ENCODE measurements around the gene TSPEAR.
"Not testable (repeated sequence)": the region's sequence is repeated elsewhere in the genome, so short reads cannot be mapped to it uniquely, and the experiment has no call there.

Gene TSPEAR

GRCh38 chr21:44649521-44650100 lies 61.8 kb downstream of the TSPEAR start:
- no peak for DNase-seq

- DNase-seq = no peak
Measured at GRCh38 chr21:44648557-44649311, 62.6 kb downstream of the TSPEAR start.

DNA sequence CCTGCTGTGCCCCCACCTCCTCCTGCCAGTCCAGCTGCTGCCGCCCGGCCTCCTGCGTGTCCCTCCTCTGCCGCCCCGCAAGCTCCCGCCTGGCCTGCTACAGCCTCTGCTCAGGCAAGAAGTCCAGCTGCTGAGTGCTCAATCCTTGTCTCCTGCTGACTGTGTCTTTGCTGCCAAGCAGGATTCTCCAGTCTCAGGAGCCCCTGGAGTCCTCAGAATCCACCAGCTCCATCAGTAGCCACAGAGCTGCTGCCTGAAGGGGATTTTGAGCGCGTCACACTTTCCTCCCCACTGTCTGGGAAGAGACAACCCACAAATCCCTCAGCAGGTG lies 64.2 kb downstream of the TSPEAR start:
- no peak for DNase-seq

DNA sequence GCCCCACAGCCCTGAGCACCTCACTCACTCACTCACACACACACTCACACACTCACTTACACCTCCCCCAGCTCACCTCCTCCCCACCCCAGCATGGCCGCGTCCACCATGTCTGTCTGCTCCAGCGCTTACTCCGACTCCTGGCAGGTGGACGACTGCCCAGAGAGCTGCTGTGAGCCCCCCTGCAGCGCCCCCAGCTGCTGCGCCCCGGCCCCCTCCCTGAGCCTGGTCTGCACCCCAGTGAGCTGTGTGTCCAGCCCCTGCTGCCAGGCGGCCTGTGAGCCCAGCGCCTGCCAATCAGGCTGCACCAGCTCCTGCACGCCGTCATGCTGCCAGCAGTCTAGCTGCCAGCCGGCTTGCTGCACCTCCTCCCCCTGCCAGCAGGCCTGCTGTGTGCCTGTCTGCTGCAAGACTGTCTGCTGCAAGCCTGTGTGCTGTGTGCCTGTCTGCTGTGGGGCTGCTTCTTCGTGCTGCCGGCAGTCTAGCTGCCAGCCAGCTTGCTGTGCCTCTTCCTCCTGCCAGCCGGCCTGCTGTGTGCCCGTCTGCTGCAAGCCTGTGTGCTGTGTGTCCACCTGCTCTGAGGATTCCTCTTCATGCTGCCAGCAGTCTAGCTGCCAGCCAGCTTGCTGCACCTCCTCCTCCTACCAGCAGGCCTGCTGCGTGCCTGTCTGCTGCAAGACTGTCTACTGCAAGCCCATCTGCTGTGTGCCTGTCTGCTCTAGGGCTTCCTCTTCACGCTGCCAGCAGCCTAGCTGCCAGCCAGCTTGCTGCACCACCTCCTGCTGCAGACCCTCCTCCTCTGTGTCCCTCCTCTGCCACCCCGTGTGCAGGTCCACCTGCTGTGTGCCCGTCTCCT lies 64.8 kb downstream of the TSPEAR start, which contains the start of gene KRTAP10-11:
Gene KRTAP10-11 (plus strand): TSS at position 49 of the 856 bp plus-strand sequence. CDS start 45 bp downstream, at position 94.
- not testable (repeated sequence) for DNase-seq

- no peak for DNase-seq
Measured at GRCh38 chr21:44644878-44645277, 66.5 kb downstream of the TSPEAR start.

- DNase-seq = no peak
Measured at GRCh38 chr21:44643741-44644310, 67.5 kb downstream of the TSPEAR start.

GRCh38 chr21:44640761-44641160 lies 70.6 kb downstream of the TSPEAR start:
- no peak for DNase-seq

DNA sequence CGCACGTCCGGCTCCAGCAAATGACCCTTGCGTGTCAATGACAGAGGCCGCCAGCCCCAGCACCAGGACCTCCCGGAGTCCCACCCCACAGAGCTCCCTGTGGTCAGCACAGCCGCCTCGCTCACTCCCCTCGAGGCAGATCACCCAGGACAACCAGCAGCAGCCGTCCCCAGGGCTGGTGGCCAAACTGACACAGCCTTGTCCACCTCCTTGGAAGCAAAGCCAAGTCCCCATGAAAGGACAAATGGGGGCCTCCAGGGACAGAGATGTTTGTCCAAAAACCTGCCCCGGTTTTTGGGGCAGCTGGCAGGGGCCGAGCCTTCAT lies 72.1 kb downstream of the TSPEAR start:
- no peak for DNase-seq

- not testable (repeated sequence) for DNase-seq
Measured at GRCh38 chr21:44638506-44639330, 72.7 kb downstream of the TSPEAR start.

- DNase-seq = not testable (repeated sequence)
Measured at GRCh38 chr21:44637851-44638348, 73.5 kb downstream of the TSPEAR start.

DNA sequence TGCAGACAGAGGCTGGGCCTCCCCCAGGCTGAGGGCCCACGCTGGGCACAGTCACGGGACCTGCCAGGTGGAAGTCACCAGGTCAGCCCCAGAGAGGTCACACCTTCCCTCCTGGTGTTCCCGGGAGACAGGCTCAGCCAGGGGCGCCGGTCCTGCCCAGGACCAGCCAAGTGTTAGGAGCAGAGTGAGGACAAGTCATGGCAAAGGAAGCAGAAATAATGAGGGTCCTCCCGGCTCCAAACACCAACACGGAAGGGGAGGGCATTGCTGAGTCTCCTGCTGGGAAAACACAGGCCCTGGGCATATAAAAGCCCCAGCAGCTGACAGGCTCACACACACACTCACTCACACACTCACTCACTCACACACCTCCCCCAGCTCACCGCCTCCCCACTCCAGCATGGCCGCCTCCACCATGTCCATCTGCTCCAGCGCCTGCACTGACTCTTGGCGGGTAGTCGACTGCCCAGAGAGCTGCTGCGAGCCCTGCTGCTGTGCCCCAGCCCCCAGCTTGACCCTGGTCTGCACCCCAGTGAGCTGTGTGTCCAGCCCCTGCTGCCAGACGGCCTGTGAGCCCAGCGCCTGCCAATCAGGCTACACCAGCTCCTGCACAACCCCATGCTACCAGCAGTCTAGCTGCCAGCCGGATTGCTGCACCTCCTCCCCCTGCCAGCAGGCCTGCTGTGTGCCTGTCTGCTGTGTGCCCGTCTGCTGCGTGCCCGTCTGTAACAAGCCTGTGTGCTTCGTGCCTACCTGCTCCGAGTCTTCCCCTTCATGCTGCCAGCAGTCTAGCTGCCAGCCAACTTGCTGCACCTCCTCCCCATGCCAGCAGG lies 74.1 kb downstream of the TSPEAR start, which contains the start of gene KRTAP10-10:
Gene KRTAP10-10 (plus strand): TSS at position 339 of the 833 bp plus-strand sequence. CDS start 62 bp downstream, at position 401.
- DNase-seq = no peak

DNA sequence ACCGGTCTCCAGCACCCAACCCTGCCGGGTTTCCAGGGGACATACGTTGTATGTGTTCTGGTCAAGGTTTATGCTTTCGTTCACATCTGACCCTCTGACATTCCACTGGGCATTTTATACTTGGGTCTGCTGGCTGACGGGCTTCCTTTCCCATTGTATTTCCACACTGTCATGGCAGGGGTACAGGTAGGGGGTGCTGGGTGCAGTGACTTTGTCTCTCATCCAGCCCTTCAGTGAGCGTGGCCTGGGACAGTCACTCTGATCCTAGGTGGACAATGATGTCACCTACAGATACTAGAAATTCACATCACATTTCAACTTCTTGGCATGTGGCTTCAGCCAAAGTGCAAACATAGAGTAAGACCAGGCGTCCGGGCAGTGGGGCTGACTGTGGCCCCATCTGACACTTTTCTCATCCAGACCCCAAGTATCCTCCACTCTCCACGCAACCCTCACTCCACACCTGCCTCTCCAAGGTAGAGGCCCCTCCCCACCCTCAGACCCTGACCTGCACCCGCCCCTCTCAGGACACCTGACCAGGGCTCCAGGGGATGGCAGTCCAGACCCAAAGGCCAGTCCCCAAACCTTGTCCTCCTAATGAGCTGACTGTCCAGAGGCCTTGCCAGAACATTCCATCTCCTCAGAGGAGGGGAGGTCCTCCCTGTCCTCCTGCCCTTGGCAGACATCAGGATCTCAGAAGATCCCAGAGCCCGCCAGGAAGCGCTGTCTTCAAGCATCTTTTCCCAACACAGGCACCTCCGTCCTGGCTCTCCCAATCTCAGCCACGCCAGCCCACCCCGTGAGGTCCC lies 75.0 kb downstream of the TSPEAR start:
- no peak for DNase-seq

DNA sequence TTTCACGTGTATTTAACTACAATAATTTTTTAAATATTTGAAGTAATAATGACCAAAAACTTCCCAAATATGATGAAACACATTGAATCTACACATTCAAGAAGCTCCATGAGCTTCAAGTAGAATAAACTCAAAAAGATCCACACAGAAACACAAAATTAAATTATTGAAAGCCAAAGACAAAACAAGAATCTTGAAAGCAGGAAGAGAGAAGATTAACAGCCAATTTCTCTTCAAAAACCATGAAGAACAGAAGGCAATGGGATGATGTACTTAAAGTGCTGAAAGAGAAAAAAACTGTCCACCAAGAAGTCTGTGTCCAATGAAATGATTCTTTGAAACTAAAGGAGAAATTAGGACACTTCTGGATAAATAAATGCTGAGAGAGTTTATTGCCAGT lies 79.3 kb downstream of the TSPEAR start:
- DNase-seq = no peak

DNA sequence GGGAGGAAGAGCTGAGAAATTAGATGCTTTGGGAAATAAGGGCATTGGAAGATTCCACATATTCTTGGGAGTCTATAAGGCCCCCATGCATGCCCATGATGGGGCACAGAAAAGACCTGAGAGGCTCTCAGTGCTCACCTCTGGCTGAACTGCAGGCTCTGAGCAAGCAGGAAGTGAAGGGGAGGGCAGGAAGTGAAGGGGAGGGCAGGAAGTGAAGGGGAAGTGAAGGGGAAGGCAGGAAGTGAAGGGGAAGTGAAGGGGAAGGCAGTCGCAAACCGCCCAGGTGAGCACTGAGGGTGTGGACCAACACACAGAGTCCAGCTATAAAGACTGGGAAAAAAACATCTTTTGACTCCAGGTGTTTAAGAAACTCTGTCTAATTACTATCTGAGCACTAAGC lies 80.9 kb downstream of the TSPEAR start:
- DNase-seq = peak in 1 of 6 experiments; percentile 9

GRCh38 chr21:44628707-44629391 lies 82.5 kb downstream of the TSPEAR start:
- DNase-seq = no peak

DNA sequence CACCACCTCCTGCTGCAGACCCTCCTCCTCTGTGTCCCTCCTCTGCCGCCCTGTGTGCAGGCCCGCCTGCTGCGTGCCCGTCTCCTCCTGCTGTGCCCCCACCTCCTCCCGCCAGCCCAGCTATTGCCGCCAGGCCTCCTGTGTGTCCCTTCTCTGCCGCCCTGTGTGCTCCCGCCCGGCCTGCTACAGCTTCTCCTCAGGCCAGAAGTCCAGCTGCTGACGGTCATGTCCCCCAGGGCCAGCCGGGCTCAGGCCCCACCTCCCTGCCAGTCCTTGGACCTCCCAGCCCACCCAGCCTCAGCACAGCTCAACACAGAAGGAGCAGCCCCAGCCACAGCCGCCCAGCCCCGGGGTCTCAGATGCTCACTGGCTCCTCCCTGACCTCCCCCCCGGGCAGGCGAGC lies 83.5 kb downstream of the TSPEAR start:
- DNase-seq = not testable (repeated sequence)

GRCh38 chr21:44627181-44627822 lies 84.1 kb downstream of the TSPEAR start:
- not testable (repeated sequence) for DNase-seq

DNA sequence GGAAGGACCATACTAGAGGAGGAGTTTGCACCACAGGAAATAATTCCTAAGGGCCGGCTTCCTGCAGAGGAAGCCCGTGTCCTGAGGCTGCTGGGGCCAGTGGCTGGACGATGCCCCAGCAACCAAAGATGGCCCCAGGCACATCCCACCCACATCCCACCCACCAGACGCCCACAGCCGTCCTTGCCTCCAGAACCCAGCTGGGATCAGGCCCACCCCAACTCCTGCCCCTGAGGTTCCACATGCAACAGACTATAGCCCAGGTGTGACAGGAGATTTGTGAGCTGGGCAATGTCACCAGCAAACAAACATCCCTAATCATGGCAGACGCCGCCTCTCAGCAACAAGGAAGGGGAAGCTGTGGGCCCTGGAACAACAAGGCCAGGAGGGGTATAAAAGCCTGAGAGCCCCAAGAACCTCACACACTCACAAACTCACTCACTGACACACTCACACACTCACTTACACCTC lies 84.7 kb downstream of the TSPEAR start, which contains the start of gene KRTAP10-9:
Gene KRTAP10-9 (plus strand): TSS at position 421 of the 471 bp plus-strand sequence. CDS start 79 bp downstream, outside the sequence.
- no peak for DNase-seq

DNA sequence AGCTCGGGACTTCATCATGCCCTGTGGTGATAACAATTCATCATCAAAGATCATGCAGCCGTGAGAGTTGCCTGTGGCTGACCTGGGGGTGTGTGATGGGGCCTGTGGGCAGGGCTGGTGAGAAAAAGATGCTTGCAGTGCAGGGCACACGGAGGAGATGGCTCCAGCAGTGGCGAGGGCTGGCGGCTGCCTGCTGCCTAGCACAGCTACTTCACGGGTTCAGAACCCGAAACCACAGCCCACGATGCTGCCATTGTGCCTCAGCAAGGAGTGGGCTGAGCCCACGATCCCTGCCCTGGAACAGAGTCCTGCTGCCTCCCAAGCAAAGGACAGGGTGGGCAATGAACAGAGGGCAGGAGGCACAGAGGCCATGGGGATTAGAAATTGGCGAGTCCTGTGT lies 85.1 kb downstream of the TSPEAR start:
- no peak for DNase-seq
